ENCODE data around the gene F12. TPM values are rescaled to one million over a fixed set of nuclear protein-coding genes. Genes with fewer than 3 reads are reported as not detected.
"Not testable (repeated sequence)": the region's sequence is repeated elsewhere in the genome, so short reads cannot be mapped to it uniquely, and the experiment has no call there.

F12 gene
- polyA plus RNA-seq, 1 of the 3 experiments (the other 2 are of a cell fraction): 4.3 TPM

DNA sequence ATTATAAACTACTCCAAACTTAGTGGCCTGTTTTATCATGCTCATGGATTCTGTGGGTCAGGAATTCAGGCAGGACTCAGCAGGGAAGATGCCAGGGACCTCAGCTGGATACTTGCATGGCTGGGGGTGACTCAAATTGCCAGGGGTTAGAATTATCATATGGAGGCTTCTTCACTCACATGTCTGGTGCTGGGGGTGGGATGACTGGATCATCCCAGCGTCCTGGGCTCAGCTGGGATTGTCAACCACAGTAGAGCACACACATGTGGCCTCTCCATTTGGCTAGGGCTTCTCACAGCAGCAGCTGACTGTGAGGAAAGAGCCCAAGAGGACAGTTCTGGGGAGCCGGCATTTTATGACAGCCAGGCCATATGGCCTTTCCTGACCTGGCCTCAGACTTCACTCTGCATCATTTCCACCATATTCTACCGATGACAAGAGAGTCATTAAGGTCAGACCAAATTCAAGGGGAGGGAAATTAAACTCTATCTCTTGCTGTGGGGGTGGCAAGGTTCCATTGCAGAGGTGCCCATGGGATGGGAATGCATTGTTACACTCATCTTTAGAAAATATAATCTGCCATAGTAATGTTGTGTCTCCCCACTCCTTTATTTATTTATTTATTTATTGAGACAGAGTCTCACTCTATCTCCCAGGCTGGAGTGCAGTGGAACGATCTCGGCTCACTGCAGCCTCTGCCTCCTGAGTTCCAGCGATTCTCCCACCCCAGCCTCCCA, 11.9 kb upstream of the F12 start:
- Histone ChIP-seq H2AFZ (ENCODE audit: low read depth) (no peak overlapping the region), H3K36me3 (replicated peaks in 1 of 2; ENCODE audit: control insufficient read depth in 1 of 2, insufficient read depth in 2 of 2, low read length in 1 of 2) (no peaks in the 10 kb centered on the region), H3K27ac (ENCODE audit: low read depth in 2 of 2, low read length in 1 of 2) (no peak overlapping the region), H3K27me3 (ENCODE audit: insufficient read depth) (no peaks in the 10 kb centered on the region), H3K4me1 (ENCODE audit: control insufficient read depth in 1 of 2, insufficient read depth in 2 of 2, low read depth in 1 of 2, low read length in 1 of 2) (peaks cover 5 to 7% of the 10 kb centered on the region in 2 experiments; a peak in 2 of 4 replicates), H3K79me2 (ENCODE audit: insufficient read depth) (no peaks in the 10 kb centered on the region), H4K20me1 (ENCODE audit: insufficient read depth) (no peaks in the 10 kb centered on the region), H3K4me2 (no peak overlapping the region), H3K9me2 (no peaks in the 10 kb centered on the region), H3K9ac (no peak overlapping the region), H3F3A (replicated peaks; ENCODE audit: insufficient read depth) (peaks cover 7% of the 10 kb centered on the region), H3K4me3 (ENCODE audit: low read depth in 2 of 2, low read length in 1 of 2) (no peak overlapping the region), H3K9me3 (no peaks in the 10 kb centered on the region)
- WGBS (ENCODE audit: low lambda C conversion rate): 69% methylated on average over 6 of the region's 6 CpGs
- no peak for DNase-seq
- CTCF ChIA-PET: interaction anchor here (1.1 to 10.8 kb wide), 7 partner anchors 9 to 112 kb away, joined by 3 to 120 read pairs (median 4); no protein-coding TSS in a partner anchor
- POLR2A ChIA-PET: no interaction called here
- TF ChIP-seq, protein P1, sequence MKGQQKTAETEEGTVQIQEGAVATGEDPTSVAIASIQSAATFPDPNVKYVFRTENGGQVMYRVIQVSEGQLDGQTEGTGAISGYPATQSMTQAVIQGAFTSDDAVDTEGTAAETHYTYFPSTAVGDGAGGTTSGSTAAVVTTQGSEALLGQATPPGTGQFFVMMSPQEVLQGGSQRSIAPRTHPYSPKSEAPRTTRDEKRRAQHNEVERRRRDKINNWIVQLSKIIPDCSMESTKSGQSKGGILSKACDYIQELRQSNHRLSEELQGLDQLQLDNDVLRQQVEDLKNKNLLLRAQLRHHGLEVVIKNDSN (IDR thresholded peaks at IDR 0.05; ENCODE audit: borderline replicate concordance, low read depth): no peak
- TF ChIP-seq, protein P2, sequence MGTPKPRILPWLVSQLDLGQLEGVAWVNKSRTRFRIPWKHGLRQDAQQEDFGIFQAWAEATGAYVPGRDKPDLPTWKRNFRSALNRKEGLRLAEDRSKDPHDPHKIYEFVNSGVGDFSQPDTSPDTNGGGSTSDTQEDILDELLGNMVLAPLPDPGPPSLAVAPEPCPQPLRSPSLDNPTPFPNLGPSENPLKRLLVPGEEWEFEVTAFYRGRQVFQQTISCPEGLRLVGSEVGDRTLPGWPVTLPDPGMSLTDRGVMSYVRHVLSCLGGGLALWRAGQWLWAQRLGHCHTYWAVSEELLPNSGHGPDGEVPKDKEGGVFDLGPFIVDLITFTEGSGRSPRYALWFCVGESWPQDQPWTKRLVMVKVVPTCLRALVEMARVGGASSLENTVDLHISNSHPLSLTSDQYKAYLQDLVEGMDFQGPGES (IDR thresholded peaks at IDR 0.05; ENCODE audit: low read depth, low read length): no peak
- TF ChIP-seq TEAD4 (IDR thresholded peaks at IDR 0.05; ENCODE audit: borderline replicate concordance, insufficient read depth): no peak
- no peak for TF ChIP-seq YY1 (IDR thresholded peaks at IDR 0.05; ENCODE audit: low read depth)
- no peak for TF ChIP-seq JUND (IDR thresholded peaks at IDR 0.05)
- no peak for TF ChIP-seq EZH2phosphoT487 (IDR thresholded peaks at IDR 0.05; ENCODE audit: borderline replicate concordance, low read depth)
- TF ChIP-seq FOXJ3 (CRISPR knock-in tag; IDR thresholded peaks at IDR 0.05): no peak
- TF ChIP-seq NFIC (IDR thresholded peaks at IDR 0.05; ENCODE audit: borderline replicate concordance): no peak
- TF ChIP-seq, protein P3, sequence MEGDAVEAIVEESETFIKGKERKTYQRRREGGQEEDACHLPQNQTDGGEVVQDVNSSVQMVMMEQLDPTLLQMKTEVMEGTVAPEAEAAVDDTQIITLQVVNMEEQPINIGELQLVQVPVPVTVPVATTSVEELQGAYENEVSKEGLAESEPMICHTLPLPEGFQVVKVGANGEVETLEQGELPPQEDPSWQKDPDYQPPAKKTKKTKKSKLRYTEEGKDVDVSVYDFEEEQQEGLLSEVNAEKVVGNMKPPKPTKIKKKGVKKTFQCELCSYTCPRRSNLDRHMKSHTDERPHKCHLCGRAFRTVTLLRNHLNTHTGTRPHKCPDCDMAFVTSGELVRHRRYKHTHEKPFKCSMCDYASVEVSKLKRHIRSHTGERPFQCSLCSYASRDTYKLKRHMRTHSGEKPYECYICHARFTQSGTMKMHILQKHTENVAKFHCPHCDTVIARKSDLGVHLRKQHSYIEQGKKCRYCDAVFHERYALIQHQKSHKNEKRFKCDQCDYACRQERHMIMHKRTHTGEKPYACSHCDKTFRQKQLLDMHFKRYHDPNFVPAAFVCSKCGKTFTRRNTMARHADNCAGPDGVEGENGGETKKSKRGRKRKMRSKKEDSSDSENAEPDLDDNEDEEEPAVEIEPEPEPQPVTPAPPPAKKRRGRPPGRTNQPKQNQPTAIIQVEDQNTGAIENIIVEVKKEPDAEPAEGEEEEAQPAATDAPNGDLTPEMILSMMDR (IDR thresholded peaks at IDR 0.05): no peak
- no peak for TF ChIP-seq ELF1 (IDR thresholded peaks at IDR 0.05)
- no peak for TF ChIP-seq FOXM1 (IDR thresholded peaks at IDR 0.05; ENCODE audit: low read depth)
- no peak for TF ChIP-seq RAD21 (IDR thresholded peaks at IDR 0.05; ENCODE audit: low read length)
- TF ChIP-seq, protein P4, sequence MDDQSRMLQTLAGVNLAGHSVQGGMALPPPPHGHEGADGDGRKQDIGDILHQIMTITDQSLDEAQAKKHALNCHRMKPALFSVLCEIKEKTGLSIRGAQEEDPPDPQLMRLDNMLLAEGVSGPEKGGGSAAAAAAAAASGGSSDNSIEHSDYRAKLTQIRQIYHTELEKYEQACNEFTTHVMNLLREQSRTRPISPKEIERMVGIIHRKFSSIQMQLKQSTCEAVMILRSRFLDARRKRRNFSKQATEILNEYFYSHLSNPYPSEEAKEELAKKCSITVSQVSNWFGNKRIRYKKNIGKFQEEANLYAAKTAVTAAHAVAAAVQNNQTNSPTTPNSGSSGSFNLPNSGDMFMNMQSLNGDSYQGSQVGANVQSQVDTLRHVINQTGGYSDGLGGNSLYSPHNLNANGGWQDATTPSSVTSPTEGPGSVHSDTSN (IDR thresholded peaks at IDR 0.05): no peak
- TF ChIP-seq, protein P5, sequence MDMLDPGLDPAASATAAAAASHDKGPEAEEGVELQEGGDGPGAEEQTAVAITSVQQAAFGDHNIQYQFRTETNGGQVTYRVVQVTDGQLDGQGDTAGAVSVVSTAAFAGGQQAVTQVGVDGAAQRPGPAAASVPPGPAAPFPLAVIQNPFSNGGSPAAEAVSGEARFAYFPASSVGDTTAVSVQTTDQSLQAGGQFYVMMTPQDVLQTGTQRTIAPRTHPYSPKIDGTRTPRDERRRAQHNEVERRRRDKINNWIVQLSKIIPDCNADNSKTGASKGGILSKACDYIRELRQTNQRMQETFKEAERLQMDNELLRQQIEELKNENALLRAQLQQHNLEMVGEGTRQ (IDR thresholded peaks at IDR 0.05; ENCODE audit: borderline replicate concordance, low read depth, low read length): no peak
- no peak for TF ChIP-seq GABPA (IDR thresholded peaks at IDR 0.05; ENCODE audit: low read depth)
- no peak for TF ChIP-seq MEF2A (IDR thresholded peaks at IDR 0.05; ENCODE audit: borderline replicate concordance, low read depth)
- no peak for TF ChIP-seq SMC3 (IDR thresholded peaks at IDR 0.05; ENCODE audit: low read depth, low read length)
- TF ChIP-seq EP300 (IDR thresholded peaks at IDR 0.05; ENCODE audit: borderline replicate concordance in 1 of 2, low read depth in 1 of 2, low read length in 1 of 2): no peak
- TF ChIP-seq SIN3A (IDR thresholded peaks at IDR 0.05; ENCODE audit: borderline replicate concordance, low read depth, low read length): no peak
- TF ChIP-seq NRF1 (IDR thresholded peaks at IDR 0.05; ENCODE audit: low read depth, low read length): no peak

DNA sequence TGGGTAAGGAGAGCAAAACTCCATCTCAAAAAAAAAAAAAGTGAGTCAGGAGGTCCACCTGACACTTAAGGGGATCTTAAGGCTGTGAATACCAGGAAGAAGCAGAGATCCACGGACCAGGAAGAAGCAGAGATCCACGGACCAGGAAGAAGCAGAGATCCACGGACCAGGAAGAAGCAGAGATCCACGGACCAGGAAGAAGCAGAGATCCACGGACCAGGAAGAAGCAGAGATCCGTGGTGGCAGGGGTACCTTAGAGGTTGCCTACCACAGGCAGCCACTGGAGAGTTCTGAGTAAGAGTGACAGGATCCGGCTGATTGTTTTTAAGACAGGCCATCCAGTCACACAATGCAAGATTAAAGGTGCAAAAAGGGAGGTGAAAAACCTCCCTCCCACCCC, 11.1 kb upstream of the F12 start:
- H3K4me2 ChIP-seq; POLR2A ChIA-PET; H3K27ac ChIP-seq (ENCODE audit: low read depth in 2 of 2, low read length in 1 of 2); DNase-seq; H3K36me3 ChIP-seq (replicated peaks in 1 of 2; ENCODE audit: control insufficient read depth in 1 of 2, insufficient read depth in 2 of 2, low read length in 1 of 2); H3K27me3 ChIP-seq (ENCODE audit: insufficient read depth); H3K4me1 ChIP-seq (ENCODE audit: control insufficient read depth in 1 of 2, insufficient read depth in 2 of 2, low read depth in 1 of 2, low read length in 1 of 2); H2AFZ ChIP-seq (ENCODE audit: low read depth); H3K79me2 ChIP-seq (ENCODE audit: insufficient read depth); H3K9me2 ChIP-seq; H3K4me3 ChIP-seq (ENCODE audit: low read depth in 2 of 2, low read length in 1 of 2); H3F3A ChIP-seq (replicated peaks; ENCODE audit: insufficient read depth); H3K9ac ChIP-seq; H4K20me1 ChIP-seq (ENCODE audit: insufficient read depth); H3K9me3 ChIP-seq: not testable (repeated sequence)
- WGBS (ENCODE audit: low lambda C conversion rate): 63% methylated on average over 7 of the region's 7 CpGs
- CTCF ChIA-PET: interaction anchor here (1.4 to 10.8 kb wide), 2 partner anchors 16 to 35 kb away, joined by 5 to 120 read pairs; no protein-coding TSS in a partner anchor
